GM23338 (cell line): ENCODE results near the gene CNOT6.

Experiments
- CREB1 ChIP-seq: fragments of 250-450 bp; sonication (Bioruptor Pico); IDR thresholded peaks from 2 replicates; pipeline ENCODE4 v1.5.0; 2020; ENCODE audit warnings: low read depth, mild to moderate bottlenecking, moderate library complexity
- ETS1 ChIP-seq: IDR thresholded peaks from 2 replicates; pipeline ENCODE4 v1.6.1; 2016; ENCODE audit warnings: antibody characterized with exemption
- EZH2 ChIP-seq: fragments of 200-600 bp; sonication (generic); IDR thresholded peaks from one replicate; pipeline ENCODE4 v1.8.0; 2017; ENCODE audit warnings: antibody characterized with exemption, mild to moderate bottlenecking, low read depth; ENCODE audit not compliant: unreplicated experiment
- EZH2phosphoT487 ChIP-seq: fragments of 200-600 bp; sonication (generic); IDR thresholded peaks from one replicate; pipeline ENCODE4 v1.8.1; 2018; ENCODE audit warnings: antibody characterized with exemption; ENCODE audit not compliant: unreplicated experiment
- JUNB ChIP-seq: IDR thresholded peaks from one replicate; pipeline ENCODE4 v1.6.1; 2016; ENCODE audit warnings: antibody characterized with exemption; ENCODE audit not compliant: unreplicated experiment
- NANOG ChIP-seq: IDR thresholded peaks from 2 replicates; pipeline ENCODE4 v1.6.1; 2016; ENCODE audit warnings: antibody characterized with exemption, borderline replicate concordance
- POLR2AphosphoS5 ChIP-seq: IDR thresholded peaks from 2 replicates; pipeline ENCODE4 v1.6.1; 2016; ENCODE audit warnings: antibody characterized with exemption, low read depth
- REST ChIP-seq: IDR thresholded peaks from one replicate; pipeline ENCODE4 v1.6.1; 2018; ENCODE audit warnings: antibody characterized with exemption; ENCODE audit not compliant: unreplicated experiment
- STAT1 ChIP-seq: IDR thresholded peaks from one replicate; pipeline ENCODE4 v1.6.1; 2016; ENCODE audit warnings: antibody characterized with exemption; ENCODE audit not compliant: unreplicated experiment
- ZNF114 ChIP-seq: fragments of 250-450 bp; sonication (Bioruptor Pico); IDR thresholded peaks from 2 replicates; pipeline ENCODE4 v1.5.0; 2020; ENCODE audit warnings: mild to moderate bottlenecking, moderate library complexity
- ZNF331 ChIP-seq: fragments of 250-450 bp; sonication (Bioruptor Pico); IDR thresholded peaks from 2 replicates; pipeline ENCODE4 v1.5.0; 2020; ENCODE audit warnings: low read depth, mild to moderate bottlenecking, moderate library complexity
- TF ChIP-seq, protein P1 (sequence below), 2 experiments: fragments of 200-600 bp in 1 of 2; sonication (generic) in 1 of 2; conservative IDR thresholded peaks; 2 replicates each; pipeline versions ENCODE4 v1.5.1 to v1.6.1; 2016 to 2017; ENCODE audit warnings: antibody characterized with exemption in 2 of 2, low read depth in 2 of 2, mild to moderate bottlenecking in 2 of 2, moderate library complexity in 1 of 2
- TF ChIP-seq, protein P2 (sequence below): fragments of 250-450 bp; sonication (Bioruptor Pico); IDR thresholded peaks from 2 replicates; pipeline ENCODE4 v1.5.0; 2020; ENCODE audit warnings: mild to moderate bottlenecking, moderate library complexity

DNA sequence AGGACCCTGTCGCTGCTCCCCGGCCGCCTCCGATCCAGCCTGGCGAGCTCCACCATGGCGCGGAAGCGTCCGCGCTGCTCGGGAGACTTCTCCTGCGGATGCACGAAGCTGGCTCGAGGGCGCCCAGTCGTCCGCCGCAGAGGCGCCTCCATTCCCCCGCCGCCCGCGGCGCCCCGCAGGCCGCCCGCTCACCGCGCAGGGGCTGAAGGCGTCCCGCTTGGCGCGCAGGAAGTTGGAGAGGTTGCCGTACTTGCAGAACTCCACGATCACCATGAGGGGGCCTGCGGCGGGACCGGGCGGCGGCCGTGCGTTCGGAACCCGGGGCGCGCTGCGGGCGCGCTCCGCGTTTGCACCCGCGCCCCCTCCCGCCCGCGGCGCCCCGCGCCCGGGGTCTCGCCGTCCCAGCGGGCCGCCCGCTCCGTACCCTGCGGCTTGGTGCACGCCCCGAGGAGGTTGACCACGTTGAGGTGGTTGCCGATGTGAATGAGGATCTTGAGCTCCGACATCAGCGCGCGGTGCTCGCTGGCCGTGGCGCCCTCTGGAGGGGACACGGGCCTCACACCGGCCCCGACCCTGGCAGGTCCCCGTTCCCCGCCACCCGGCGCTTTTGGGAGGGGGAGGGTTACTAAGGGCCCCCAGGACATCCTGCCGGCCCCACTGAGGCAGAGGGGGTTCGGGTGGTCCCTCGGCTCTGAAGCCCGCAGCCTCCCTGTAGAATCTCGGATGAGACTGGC, 124.8 kb downstream of the CNOT6 start:
- TF ChIP-seq, protein P1, sequence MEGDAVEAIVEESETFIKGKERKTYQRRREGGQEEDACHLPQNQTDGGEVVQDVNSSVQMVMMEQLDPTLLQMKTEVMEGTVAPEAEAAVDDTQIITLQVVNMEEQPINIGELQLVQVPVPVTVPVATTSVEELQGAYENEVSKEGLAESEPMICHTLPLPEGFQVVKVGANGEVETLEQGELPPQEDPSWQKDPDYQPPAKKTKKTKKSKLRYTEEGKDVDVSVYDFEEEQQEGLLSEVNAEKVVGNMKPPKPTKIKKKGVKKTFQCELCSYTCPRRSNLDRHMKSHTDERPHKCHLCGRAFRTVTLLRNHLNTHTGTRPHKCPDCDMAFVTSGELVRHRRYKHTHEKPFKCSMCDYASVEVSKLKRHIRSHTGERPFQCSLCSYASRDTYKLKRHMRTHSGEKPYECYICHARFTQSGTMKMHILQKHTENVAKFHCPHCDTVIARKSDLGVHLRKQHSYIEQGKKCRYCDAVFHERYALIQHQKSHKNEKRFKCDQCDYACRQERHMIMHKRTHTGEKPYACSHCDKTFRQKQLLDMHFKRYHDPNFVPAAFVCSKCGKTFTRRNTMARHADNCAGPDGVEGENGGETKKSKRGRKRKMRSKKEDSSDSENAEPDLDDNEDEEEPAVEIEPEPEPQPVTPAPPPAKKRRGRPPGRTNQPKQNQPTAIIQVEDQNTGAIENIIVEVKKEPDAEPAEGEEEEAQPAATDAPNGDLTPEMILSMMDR (conservative IDR thresholded peaks at IDR 0.05; ENCODE audit: low read depth in 2 of 2): peak; percentile 41 to 78
- TF ChIP-seq EZH2: peak; percentile 12
- TF ChIP-seq CREB1 (CRISPR knock-in tag): no peak
- TF ChIP-seq POLR2AphosphoS5: no peak
- TF ChIP-seq EZH2phosphoT487: no peak
- no peak for TF ChIP-seq REST
- no peak for TF ChIP-seq JUNB
- TF ChIP-seq ZNF331 (CRISPR knock-in tag): no peak
- no peak for TF ChIP-seq NANOG
- TF ChIP-seq, protein P2, sequence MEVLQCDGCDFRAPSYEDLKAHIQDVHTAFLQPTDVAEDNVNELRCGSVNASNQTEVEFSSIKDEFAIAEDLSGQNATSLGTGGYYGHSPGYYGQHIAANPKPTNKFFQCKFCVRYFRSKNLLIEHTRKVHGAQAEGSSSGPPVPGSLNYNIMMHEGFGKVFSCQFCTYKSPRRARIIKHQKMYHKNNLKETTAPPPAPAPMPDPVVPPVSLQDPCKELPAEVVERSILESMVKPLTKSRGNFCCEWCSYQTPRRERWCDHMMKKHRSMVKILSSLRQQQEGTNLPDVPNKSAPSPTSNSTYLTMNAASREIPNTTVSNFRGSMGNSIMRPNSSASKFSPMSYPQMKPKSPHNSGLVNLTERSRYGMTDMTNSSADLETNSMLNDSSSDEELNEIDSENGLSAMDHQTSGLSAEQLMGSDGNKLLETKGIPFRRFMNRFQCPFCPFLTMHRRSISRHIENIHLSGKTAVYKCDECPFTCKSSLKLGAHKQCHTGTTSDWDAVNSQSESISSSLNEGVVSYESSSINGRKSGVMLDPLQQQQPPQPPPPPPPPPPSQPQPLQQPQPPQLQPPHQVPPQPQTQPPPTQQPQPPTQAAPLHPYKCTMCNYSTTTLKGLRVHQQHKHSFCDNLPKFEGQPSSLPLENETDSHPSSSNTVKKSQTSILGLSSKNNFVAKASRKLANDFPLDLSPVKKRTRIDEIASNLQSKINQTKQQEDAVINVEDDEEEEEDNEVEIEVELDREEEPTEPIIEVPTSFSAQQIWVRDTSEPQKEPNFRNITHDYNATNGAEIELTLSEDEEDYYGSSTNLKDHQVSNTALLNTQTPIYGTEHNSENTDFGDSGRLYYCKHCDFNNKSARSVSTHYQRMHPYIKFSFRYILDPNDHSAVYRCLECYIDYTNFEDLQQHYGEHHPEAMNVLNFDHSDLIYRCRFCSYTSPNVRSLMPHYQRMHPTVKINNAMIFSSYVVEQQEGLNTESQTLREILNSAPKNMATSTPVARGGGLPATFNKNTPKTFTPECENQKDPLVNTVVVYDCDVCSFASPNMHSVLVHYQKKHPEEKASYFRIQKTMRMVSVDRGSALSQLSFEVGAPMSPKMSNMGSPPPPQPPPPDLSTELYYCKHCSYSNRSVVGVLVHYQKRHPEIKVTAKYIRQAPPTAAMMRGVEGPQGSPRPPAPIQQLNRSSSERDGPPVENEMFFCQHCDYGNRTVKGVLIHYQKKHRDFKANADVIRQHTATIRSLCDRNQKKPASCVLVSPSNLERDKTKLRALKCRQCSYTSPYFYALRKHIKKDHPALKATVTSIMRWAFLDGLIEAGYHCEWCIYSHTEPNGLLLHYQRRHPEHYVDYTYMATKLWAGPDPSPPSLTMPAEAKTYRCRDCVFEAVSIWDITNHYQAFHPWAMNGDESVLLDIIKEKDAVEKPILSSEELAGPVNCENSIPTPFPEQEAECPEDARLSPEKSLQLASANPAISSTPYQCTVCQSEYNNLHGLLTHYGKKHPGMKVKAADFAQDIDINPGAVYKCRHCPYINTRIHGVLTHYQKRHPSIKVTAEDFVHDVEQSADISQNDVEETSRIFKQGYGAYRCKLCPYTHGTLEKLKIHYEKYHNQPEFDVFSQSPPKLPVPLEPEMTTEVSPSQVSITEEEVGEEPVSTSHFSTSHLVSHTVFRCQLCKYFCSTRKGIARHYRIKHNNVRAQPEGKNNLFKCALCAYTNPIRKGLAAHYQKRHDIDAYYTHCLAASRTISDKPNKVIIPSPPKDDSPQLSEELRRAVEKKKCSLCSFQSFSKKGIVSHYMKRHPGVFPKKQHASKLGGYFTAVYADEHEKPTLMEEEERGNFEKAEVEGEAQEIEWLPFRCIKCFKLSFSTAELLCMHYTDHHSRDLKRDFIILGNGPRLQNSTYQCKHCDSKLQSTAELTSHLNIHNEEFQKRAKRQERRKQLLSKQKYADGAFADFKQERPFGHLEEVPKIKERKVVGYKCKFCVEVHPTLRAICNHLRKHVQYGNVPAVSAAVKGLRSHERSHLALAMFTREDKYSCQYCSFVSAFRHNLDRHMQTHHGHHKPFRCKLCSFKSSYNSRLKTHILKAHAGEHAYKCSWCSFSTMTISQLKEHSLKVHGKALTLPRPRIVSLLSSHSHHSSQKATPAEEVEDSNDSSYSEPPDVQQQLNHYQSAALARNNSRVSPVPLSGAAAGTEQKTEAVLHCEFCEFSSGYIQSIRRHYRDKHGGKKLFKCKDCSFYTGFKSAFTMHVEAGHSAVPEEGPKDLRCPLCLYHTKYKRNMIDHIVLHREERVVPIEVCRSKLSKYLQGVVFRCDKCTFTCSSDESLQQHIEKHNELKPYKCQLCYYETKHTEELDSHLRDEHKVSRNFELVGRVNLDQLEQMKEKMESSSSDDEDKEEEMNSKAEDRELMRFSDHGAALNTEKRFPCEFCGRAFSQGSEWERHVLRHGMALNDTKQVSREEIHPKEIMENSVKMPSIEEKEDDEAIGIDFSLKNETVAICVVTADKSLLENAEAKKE (CRISPR knock-in tag): no peak
- TF ChIP-seq ETS1: no peak
- TF ChIP-seq STAT1: no peak
- no peak for TF ChIP-seq ZNF114 (CRISPR knock-in tag)
